Upper lobe of left lung (tissue), 6 donors: ENCODE results near the gene MARK2. TPM values are rescaled to one million over a fixed set of nuclear protein-coding genes. Genes with fewer than 3 reads are reported as not detected.

Experiments
- ATAC-seq, 2 donors: fragments of 200-7000 bp; cut with Tn5 transposase; one replicate each; pipeline ENCODE4 v1.9.1; 2022; ENCODE audit warnings: mild to moderate bottlenecking in 2 of 2, moderate library complexity in 2 of 2; ENCODE audit not compliant: low FRiP score in 2 of 2
- DNase-seq, 2 donors: peaks; one replicate each; pipeline ENCODE4 v3.0.0-alpha.2; 2019 to 2020
- H3K27ac ChIP-seq, 4 donors: fragments of 200-600 bp; sonication (generic); one replicate each; pipeline ENCODE4 v1.5.1; 2016 to 2019
- H3K27me3 ChIP-seq, 4 donors: fragments of 200-600 bp; sonication (generic); one replicate each; pipeline ENCODE4 v1.5.1; 2017 to 2019
- H3K36me3 ChIP-seq, 4 donors: fragments of 200-600 bp; sonication (generic); one replicate each; pipeline ENCODE4 v1.5.1; 2016 to 2019
- H3K4me1 ChIP-seq, 4 donors: fragments of 200-600 bp; sonication (generic); one replicate each; pipeline ENCODE4 v1.5.1; 2018 to 2019
- H3K4me3 ChIP-seq, 4 donors: fragments of 200-600 bp; sonication (generic); one replicate each; pipeline ENCODE4 v1.5.1; 2017 to 2019; ENCODE audit warnings: mild to moderate bottlenecking in 2 of 4, moderate library complexity in 1 of 4
- H3K9me3 ChIP-seq, 4 donors: fragments of 200-600 bp; sonication (generic); one replicate each; pipeline ENCODE4 v1.5.1; 2018 to 2019
- CTCF ChIP-seq, 6 experiments: fragments of 450-650 bp in 4 of 6; fragments of 200-600 bp in 2 of 6; sonication (generic) in 2 of 6; IDR thresholded peaks; one replicate each; pipeline ENCODE4 v1.5.1; 2016 to 2019; ENCODE audit warnings: antibody characterized with exemption in 6 of 6
- EP300 ChIP-seq, 4 donors: sonication (generic); formaldehyde crosslinking; IDR thresholded peaks; one replicate each; pipeline ENCODE4 v1.5.1; 2017; ENCODE audit warnings: antibody characterized with exemption in 4 of 4, control low read depth in 2 of 4
- POLR2A ChIP-seq, 4 donors: fragments of 450-650 bp; IDR thresholded peaks; one replicate each; pipeline ENCODE4 v1.5.1; 2016 to 2017; ENCODE audit warnings: antibody characterized with exemption in 4 of 4, mild to moderate bottlenecking in 2 of 4
- POLR2AphosphoS5 ChIP-seq, 2 donors: sonication (generic); formaldehyde crosslinking; IDR thresholded peaks; one replicate each; pipeline ENCODE4 v1.5.1; 2017; ENCODE audit warnings: antibody characterized with exemption in 2 of 2
- WGBS, 2 donors: methylation state at CpG; one replicate each; pipeline ENCODE4 v1.1.5; 2017 to 2018; 5-methylcytosine and 5-hydroxymethylcytosine counted together
- total RNA-seq, 6 donors: library from RNA; depleted of rRNA in 4 of 6; stranded (reverse); fragments of >200 nt in 4 of 6; gene quantifications; one replicate each; pipeline versions ENCODE4 v1.1.0 to v1.2.1, GENCODE V29; 2016 to 2021
- donor health status: DM: no; HTN: no; CAD: no; lungs with moderate emphysema.
- donor health status: DM: no; HTN: yes; CAD: no; lungs with severe emphysema.

MARK2 gene
- total RNA-seq, 6 donors from 2014 or later = 41.7 to 67.1 (median 50.7) TPM

DNA sequence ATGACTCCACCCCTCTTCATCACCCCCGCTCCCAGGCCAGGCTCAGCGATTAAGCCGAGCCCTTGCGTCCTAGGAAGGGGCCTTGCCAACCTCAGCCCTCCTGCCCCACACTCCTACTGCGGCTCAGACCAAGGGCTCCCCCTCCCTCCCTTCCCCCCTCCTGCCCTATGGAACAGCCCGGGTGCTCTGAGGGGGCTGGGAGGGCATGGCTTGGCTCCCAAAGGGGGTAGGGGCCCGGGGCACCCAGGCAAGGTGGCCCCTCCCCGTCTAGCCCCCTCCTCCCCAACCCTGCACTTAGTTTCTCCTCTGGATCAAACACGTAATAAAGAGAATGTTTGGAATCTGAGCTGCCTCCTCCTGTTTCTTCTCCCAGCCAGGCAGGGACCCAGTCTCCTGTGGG is 71.8 kb downstream of the MARK2 start:
- DNase-seq = no peak

DNA sequence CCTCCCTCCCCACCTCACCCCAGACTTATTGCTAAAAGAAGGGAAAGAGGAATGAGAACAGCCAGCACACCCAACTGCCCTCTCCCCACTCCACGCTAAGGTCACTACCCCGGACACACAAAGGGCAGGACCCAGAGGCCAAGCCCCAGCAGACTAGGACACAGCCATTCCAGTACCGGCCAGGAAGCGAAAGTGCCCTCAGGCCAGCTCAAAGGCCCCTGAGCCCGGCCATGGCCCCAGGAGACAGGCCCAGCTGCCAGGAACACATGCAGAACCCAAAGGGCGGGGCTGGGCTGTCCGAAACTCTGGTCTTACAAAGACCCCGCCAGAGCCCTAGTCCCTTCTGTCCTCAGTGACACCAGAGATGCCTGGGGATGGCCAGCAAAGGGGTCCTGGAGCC is 72.5 kb downstream of the MARK2 start:
- Histone ChIP-seq H3K4me3 (no peak overlapping the region), H3K4me1 (peaks cover 7 to 22% (median 15%) of the 10 kb centered on the region in 4 donors), H3K27me3 (peaks cover 0 to 8% (median 0%) of the 10 kb centered on the region in 4 donors), H3K9me3 (no peaks in the 10 kb centered on the region), H3K36me3 (peaks cover 14 to 51% (median 38%) of the 10 kb centered on the region in 4 donors), H3K27ac (no peak overlapping the region)
- TF ChIP-seq EP300 (IDR thresholded peaks at IDR 0.05) = no peak
- no peak for DNase-seq
- WGBS, 2 donors = 70 to 100% methylated on average over 2 to 5 of the region's 8 CpGs
- ATAC-seq = no peak

More for the DNA sequence above, 71.8 kb downstream of the MARK2 start:
- H3K27me3 ChIP-seq = peaks cover 0 to under 1% (median 0%) of the 10 kb centered on the region in 4 donors
- H3K36me3 ChIP-seq = peaks cover 14 to 59% (median 44%) of the 10 kb centered on the region in 4 donors
- no peak overlapping the region for H3K4me3 ChIP-seq
- H3K27ac ChIP-seq = no peak overlapping the region
- no peak for ATAC-seq
- 75 to 79% methylated on average over 6 to 9 of the region's 9 CpGs for WGBS, 2 donors
- TF ChIP-seq EP300 (IDR thresholded peaks at IDR 0.05) (no peak), POLR2AphosphoS5 (IDR thresholded peaks at IDR 0.05) (no peak), POLR2A (IDR thresholded peaks at IDR 0.05) (no peak), CTCF (IDR thresholded peaks at IDR 0.05) (no peak)
- H3K9me3 ChIP-seq = no peaks in the 10 kb centered on the region
- peaks cover 0 to 15% (median 8%) of the 10 kb centered on the region in 4 donors for H3K4me1 ChIP-seq

DNA sequence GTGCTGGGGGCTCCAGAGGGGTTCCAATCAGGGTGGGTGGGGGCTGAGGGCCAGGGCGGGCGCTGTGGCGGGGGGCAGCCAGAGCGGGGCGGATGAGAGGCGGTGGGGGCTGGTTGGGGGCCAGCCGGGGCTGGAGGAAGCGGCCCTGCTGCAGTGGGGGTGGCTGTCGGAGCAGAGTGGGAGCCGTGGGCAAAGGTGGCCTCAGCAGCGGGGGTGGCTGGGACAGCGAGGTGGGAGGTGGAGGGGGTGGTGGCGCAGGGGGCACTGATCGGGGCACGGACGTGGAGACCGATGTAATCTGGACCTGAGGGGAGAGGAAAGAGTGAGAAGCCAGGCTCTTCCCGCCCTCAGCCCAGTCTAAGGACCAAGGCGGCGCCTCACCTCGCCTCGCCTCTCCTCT is 73.0 kb downstream of the MARK2 start:
- TF ChIP-seq EP300 (IDR thresholded peaks at IDR 0.05) (no peak), POLR2AphosphoS5 (IDR thresholded peaks at IDR 0.05) (no peak), CTCF (IDR thresholded peaks at IDR 0.05) (no peak), POLR2A (IDR thresholded peaks at IDR 0.05) (no peak)
- Histone ChIP-seq H3K4me3 (no peak overlapping the region), H3K36me3 (peaks cover 14 to 48% (median 34%) of the 10 kb centered on the region in 4 donors), H3K27me3 (peaks cover 0 to 10% (median 0%) of the 10 kb centered on the region in 4 donors), H3K9me3 (no peaks in the 10 kb centered on the region), H3K4me1 (peaks cover 10 to 23% (median 18%) of the 10 kb centered on the region in 4 donors), H3K27ac (no peak overlapping the region)
- DNase-seq (peak in 1 of 2 donors; percentile 66), ATAC-seq (no peak)
- WGBS, 2 donors = 87 to 92% methylated on average over 13 to 15 of the region's 22 CpGs

DNA sequence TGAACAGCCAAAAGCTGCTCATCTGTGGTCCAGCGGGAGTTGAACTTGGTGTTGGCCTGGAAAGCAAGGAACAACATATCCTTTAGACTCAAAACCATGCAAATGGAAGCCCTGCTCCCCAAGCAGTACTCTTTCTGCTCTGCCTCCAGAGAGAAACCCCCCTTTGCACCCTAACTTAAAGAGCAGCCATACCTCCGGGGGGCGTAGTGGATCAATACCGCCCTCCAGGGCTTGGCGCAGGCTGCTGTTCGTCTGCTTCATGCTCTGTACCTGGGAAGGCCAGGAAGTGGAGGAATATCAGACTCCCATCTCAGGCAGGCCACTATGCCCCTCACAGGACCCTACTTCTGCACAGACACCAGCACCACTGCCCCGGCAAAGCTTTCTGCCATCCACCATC is 73.8 kb downstream of the MARK2 start:
- peaks cover 14 to 40% (median 26%) of the 10 kb centered on the region in 4 donors for H3K36me3 ChIP-seq
- no peak overlapping the region for H3K4me3 ChIP-seq
- H3K9me3 ChIP-seq = no peaks in the 10 kb centered on the region
- peaks cover 0 to 17% (median 0%) of the 10 kb centered on the region in 4 donors for H3K27me3 ChIP-seq
- H3K27ac ChIP-seq = no peak overlapping the region
- DNase-seq (no peak), ATAC-seq (no peak)
- peaks cover 17 to 28% (median 24%) of the 10 kb centered on the region in 4 donors for H3K4me1 ChIP-seq
- 92 to 93% methylated on average over 7 of the region's 7 CpGs for WGBS, 2 donors
- TF ChIP-seq EP300 (IDR thresholded peaks at IDR 0.05) = no peak
- no peak for TF ChIP-seq POLR2AphosphoS5 (IDR thresholded peaks at IDR 0.05)
- no peak for TF ChIP-seq POLR2A (IDR thresholded peaks at IDR 0.05)
- no peak for TF ChIP-seq CTCF (IDR thresholded peaks at IDR 0.05)

- H3K27ac ChIP-seq = no peak overlapping the region
- WGBS, 2 donors = 90 to 93% methylated on average over 28 to 34 of the region's 34 CpGs
- no peaks in the 10 kb centered on the region for H3K9me3 ChIP-seq
- TF ChIP-seq POLR2AphosphoS5 (IDR thresholded peaks at IDR 0.05) (no peak), EP300 (IDR thresholded peaks at IDR 0.05) (no peak), CTCF (IDR thresholded peaks at IDR 0.05) (no peak), POLR2A (IDR thresholded peaks at IDR 0.05) (no peak)
- peaks cover 32 to 42% (median 39%) of the 10 kb centered on the region in 4 donors for H3K4me1 ChIP-seq
- no peak overlapping the region for H3K4me3 ChIP-seq
- peaks cover 0 to 17% (median 0%) of the 10 kb centered on the region in 4 donors for H3K27me3 ChIP-seq
- DNase-seq (no peak), ATAC-seq (no peak)
- H3K36me3 ChIP-seq = peaks cover 4 to 25% (median 12%) of the 10 kb centered on the region in 4 donors
These were observed 75.2 kb downstream of the MARK2 start for GRCh38 chr11:63913866-63914830.
